Measurements from ENCODE around the gene POLR2E. TPM values are rescaled to one million over a fixed set of nuclear protein-coding genes. Genes with fewer than 3 reads are reported as not detected.

POLR2E gene
- 204 and 267 TPM in 2 replicates for total RNA-seq

DNA sequence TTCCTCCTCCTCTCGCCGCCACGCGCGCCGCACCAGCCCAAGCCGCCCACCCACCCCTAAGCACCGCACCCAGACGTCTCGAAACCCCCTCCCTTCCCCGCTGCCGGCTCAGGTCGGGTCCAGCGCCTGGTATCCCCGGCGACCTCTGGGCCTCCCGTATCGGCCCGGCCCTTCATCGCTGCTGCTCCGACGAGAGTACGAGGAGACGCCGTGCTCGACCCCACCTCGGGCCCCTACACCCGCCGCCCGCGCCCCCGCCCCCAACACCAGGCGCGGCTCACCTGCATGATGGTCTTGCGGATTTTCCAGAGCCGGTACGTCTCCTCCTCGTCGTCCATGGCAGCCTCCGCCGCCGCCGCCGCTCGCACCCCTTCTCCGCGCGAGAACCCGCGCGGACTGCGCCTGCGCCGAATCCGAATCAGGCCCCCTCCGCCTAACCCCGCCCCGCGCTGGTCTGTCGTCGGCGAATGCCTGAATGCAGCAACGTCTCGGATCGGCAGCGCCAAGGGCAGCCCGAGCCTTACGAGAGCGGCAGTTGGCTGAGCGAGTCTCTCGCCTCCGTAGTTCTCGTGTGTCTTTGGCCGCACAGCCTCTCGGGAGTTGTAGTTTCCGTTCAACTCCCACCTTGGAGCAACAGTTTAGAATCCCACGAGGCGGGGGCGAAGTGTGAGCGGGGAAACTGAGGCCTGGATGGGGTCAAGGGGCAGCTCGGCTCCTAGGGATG, at the start of gene POLR2E:
POLR2E (minus strand) TSS at position 398 of the 724 bp plus-strand sequence; CDS start at position 338, 60 bp downstream.
- Histone ChIP-seq H3K36me3 (ENCODE audit: control insufficient read depth, insufficient read depth, low read length) (peaks cover 2% of the 10 kb centered on the region), H3K27me3 (ENCODE audit: control insufficient read depth, insufficient read depth, low read length) (no peaks in the 10 kb centered on the region), H3K4me3 (ENCODE audit: low read depth, low read length) (peak within 1 kb of the TSS; percentile 95)
- DNase-seq (ENCODE audit: low read depth): peak; percentile 66
- TF ChIP-seq, protein P1, sequence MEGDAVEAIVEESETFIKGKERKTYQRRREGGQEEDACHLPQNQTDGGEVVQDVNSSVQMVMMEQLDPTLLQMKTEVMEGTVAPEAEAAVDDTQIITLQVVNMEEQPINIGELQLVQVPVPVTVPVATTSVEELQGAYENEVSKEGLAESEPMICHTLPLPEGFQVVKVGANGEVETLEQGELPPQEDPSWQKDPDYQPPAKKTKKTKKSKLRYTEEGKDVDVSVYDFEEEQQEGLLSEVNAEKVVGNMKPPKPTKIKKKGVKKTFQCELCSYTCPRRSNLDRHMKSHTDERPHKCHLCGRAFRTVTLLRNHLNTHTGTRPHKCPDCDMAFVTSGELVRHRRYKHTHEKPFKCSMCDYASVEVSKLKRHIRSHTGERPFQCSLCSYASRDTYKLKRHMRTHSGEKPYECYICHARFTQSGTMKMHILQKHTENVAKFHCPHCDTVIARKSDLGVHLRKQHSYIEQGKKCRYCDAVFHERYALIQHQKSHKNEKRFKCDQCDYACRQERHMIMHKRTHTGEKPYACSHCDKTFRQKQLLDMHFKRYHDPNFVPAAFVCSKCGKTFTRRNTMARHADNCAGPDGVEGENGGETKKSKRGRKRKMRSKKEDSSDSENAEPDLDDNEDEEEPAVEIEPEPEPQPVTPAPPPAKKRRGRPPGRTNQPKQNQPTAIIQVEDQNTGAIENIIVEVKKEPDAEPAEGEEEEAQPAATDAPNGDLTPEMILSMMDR (IDR thresholded peaks at IDR 0.05; ENCODE audit: insufficient read depth, low read length, poor library complexity, severe bottlenecking): no peak

DNA sequence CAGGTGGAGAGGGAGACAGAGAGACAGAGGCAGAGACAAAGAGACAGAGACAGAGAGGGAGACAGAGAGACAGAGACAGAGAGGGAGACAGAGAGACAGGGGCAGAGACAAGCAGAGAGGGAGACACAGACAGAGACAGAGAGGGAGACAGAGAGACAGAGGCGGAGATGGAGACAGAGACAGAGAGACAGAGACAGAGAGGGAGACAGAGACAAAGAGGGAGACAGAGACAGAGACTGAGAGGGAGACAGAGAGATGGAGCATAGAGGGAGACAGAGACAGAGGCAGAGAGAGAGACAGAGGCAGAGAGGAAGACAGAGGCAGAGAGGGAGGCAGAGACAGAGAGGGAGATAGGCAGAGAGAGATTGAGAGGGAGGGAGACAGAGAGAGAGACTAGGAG, 49.6 kb upstream of the POLR2E start:
- Histone ChIP-seq H3K36me3 (ENCODE audit: control insufficient read depth, insufficient read depth, low read length) (peaks cover 2% of the 10 kb centered on the region), H3K27me3 (ENCODE audit: control insufficient read depth, insufficient read depth, low read length) (no peaks in the 10 kb centered on the region), H3K4me3 (ENCODE audit: low read depth, low read length) (no peak overlapping the region)
- DNase-seq (ENCODE audit: low read depth): no peak
- TF ChIP-seq, protein P1 (IDR thresholded peaks at IDR 0.05; ENCODE audit: insufficient read depth, low read length, poor library complexity, severe bottlenecking): no peak

DNA sequence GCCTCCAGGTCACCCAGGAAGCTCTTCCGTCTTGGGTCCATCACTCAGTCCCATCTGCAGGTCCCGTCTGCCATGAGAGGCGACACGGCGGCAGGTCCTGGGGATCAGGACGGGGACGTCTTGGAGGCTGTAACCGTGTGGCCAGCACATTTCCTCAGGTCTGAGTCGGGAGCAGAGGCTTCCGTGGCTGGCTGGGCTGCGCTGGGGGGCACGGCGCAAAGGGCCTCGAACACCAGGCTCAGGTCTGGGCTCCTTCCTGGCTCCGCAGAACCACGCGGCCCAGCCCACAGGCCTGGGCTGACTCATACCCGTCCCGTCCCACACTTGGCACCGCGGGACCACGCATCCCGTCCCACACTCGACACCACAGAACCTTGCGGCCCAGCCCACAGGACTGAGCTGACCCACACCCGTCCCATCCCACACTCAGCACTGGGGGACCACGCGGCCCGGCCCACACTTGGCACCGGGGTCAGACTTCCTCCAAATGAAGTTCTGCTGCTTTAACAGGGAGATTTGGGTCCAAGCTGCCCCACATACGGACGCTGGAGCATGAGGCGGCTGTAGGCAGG, 48.7 kb upstream of the POLR2E start:
- no peak for DNase-seq (ENCODE audit: low read depth)
- TF ChIP-seq, protein P1 (IDR thresholded peaks at IDR 0.05; ENCODE audit: insufficient read depth, low read length, poor library complexity, severe bottlenecking): no peak
- Histone ChIP-seq H3K27me3 (ENCODE audit: control insufficient read depth, insufficient read depth, low read length) (no peaks in the 10 kb centered on the region), H3K4me3 (ENCODE audit: low read depth, low read length) (no peak overlapping the region), H3K36me3 (ENCODE audit: control insufficient read depth, insufficient read depth, low read length) (peaks cover 2% of the 10 kb centered on the region)

DNA sequence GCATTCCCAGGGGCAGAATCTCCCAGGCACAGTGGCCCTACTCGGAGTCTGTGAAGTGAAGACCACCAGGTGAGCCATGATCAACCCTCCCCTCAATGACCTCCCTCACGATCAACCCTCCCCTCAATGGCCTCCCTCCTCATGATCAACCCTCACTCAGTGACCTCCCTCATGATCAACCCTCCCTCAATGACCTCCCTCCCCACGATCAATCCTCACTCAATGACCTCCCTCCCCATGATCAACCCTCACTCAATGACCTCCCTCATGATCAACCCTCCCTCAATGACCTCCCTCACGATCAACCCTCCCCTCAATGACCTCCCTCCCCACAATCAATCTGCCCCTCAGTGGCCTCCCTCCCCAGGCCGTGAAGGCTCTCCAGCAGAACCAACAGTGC, 46.8 kb upstream of the POLR2E start:
- no peak for DNase-seq (ENCODE audit: low read depth)
- peaks cover 2% of the 10 kb centered on the region for H3K36me3 ChIP-seq (ENCODE audit: control insufficient read depth, insufficient read depth, low read length)
- H3K27me3 ChIP-seq (ENCODE audit: control insufficient read depth, insufficient read depth, low read length): no peaks in the 10 kb centered on the region
- TF ChIP-seq, protein P1 (IDR thresholded peaks at IDR 0.05; ENCODE audit: insufficient read depth, low read length, poor library complexity, severe bottlenecking): no peak
- H3K4me3 ChIP-seq (ENCODE audit: low read depth, low read length): no peak overlapping the region

DNA sequence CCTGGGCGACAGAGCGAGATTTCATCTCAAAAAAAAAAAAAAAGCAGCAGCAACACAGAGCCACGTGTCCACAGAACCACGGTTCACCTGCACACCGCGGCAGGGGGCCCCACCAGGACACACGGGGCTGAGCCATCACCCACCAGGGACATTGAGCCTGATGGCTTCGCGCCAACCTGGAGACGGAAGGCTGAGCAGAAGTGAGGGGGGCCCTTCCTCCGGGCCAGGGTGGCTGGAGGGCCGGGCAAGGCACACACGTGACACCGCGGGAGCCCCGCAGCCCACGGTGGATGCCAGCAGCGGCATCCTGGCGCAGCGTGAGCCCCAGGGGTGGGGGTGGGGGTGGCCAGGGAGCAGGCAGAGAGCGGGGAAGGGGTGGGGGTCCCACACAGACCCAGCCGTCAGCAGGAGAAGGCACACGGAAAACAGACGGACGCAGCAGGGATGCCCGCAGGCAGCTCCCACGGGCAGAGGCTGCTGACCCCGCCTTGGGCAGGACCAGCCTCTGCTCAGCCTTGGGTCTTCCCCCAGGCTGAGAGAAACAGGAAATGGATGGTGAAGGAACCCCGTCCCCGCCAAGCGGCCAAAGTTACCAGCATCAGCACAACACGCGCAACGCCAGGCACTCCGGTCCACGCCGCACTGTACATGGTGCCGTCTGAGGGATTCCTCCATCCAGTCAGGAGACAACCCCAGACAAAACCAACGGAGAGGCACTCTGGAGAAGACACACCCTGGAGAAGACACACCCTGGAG, 45.3 kb upstream of the POLR2E start:
- TF ChIP-seq, protein P1 (IDR thresholded peaks at IDR 0.05; ENCODE audit: insufficient read depth, low read length, poor library complexity, severe bottlenecking): no peak
- H3K36me3 ChIP-seq (ENCODE audit: control insufficient read depth, insufficient read depth, low read length): peaks cover 2% of the 10 kb centered on the region
- H3K27me3 ChIP-seq (ENCODE audit: control insufficient read depth, insufficient read depth, low read length): no peaks in the 10 kb centered on the region
- no peak for DNase-seq (ENCODE audit: low read depth)
- H3K4me3 ChIP-seq (ENCODE audit: low read depth, low read length): no peak overlapping the region
